GM12878 (cell line): ENCODE measurements around the gene NUDT3. TPM values are rescaled to one million over a fixed set of nuclear protein-coding genes. Genes with fewer than 3 reads are reported as not detected.

Source experiments
- ATAC-seq: fragments of 200-7000 bp; cut with Tn5 transposase; 3 replicates; pipeline ENCODE4 v1.9.1; 2020; ENCODE audit warnings: mild to moderate bottlenecking, moderate library complexity
- BruUV-seq: library from RNA; stranded (reverse); fragments of 400-500 nt; replicated peaks from 2 replicates; lab custom pipeline; 2021; lab: Mats Ljungman, UMichigan
- CTCF ChIA-PET: fragments of 300-600 bp; sonication (Branson Sonifier 250); formaldehyde crosslinking; extraction: SDS; loops from one replicate; lab custom pipeline; 2021; ENCODE audit warnings: inconsistent platforms; lab: Yijun Ruan, JAX
- POLR2A ChIA-PET: fragments of 350-600 bp; formaldehyde crosslinking; extraction: SDS; loops from one replicate; lab custom pipeline; 2021; ENCODE audit warnings: inconsistent platforms; lab: Charles Lee
- RAD21 ChIA-PET: fragments of 300-600 bp; sonication (Branson Sonifier 250); formaldehyde crosslinking; loops from one replicate; lab custom pipeline; 2023; ENCODE audit warnings: antibody characterized with exemption; ENCODE audit not compliant: unreplicated experiment; lab: Charles Lee
- SMC1A ChIA-PET: fragments of 300-600 bp; sonication (Branson Sonifier 250); formaldehyde crosslinking; loops from one replicate; lab custom pipeline; 2023; ENCODE audit not compliant: unreplicated experiment, uncharacterized antibody; lab: Charles Lee
- DNase-seq: peaks from one replicate; pipeline ENCODE4 v3.0.0-alpha.2; 2011; ENCODE audit warnings: low read depth, low spot score
- FAIRE-seq: peaks from 3 replicates; lab custom pipeline; 2011; peaks lifted over from hg19 to GRCh38; lab: Jason Lieb, UNC
- H2AFZ ChIP-seq: 2 replicates; pipeline ENCODE4 v1.6.0; 2011; ENCODE audit warnings: low read depth, low read length, control low read depth; ENCODE audit not compliant: control insufficient read depth
- H3K27ac ChIP-seq: 2 replicates; pipeline ENCODE4 v1.5.1; 2011; ENCODE audit warnings: control low read depth; ENCODE audit not compliant: control insufficient read depth, insufficient read depth
- H3K27me3 ChIP-seq, 2 experiments: replicated peaks in 1 of 2; 2 replicates each; pipeline versions ENCODE4 v1.6.0 to v1.6.1; 2011; ENCODE audit warnings: low read length in 1 of 2; ENCODE audit not compliant: control insufficient read depth in 2 of 2, insufficient read depth in 2 of 2
- H3K36me3 ChIP-seq, 2 experiments: 2 replicates each; pipeline ENCODE4 v1.5.1; 2011; ENCODE audit warnings: low read length in 1 of 2; ENCODE audit not compliant: control insufficient read depth in 2 of 2, insufficient read depth in 2 of 2
- H3K4me1 ChIP-seq: 2 replicates; pipeline ENCODE4 v1.6.1; 2011; ENCODE audit warnings: mild to moderate bottlenecking, low read length, moderate library complexity, mixed read lengths; ENCODE audit not compliant: control insufficient read depth, insufficient read depth
- H3K4me2 ChIP-seq: 2 replicates; pipeline ENCODE4 v1.6.0; 2011; ENCODE audit warnings: control low read depth; ENCODE audit not compliant: control insufficient read depth, insufficient read depth
- H3K4me3 ChIP-seq: fragments of 200-600 bp; sonication (generic); 2 replicates; pipeline ENCODE4 v1.5.1; 2016
- H3K79me2 ChIP-seq: 2 replicates; pipeline ENCODE4 v1.6.0; 2011; ENCODE audit warnings: low read length; ENCODE audit not compliant: control insufficient read depth, insufficient read depth
- H3K9ac ChIP-seq: 2 replicates; pipeline ENCODE4 v1.8.0; 2011; ENCODE audit warnings: low read length, control low read depth, mixed read lengths; ENCODE audit not compliant: control insufficient read depth, insufficient read depth
- H3K9me3 ChIP-seq: replicated peaks from 3 replicates; pipeline ENCODE4 v1.5.1; 2011; ENCODE audit warnings: mild to moderate bottlenecking, low read length; ENCODE audit not compliant: control insufficient read depth, insufficient read depth
- H4K20me1 ChIP-seq: 2 replicates; pipeline ENCODE4 v1.6.0; 2011; ENCODE audit not compliant: control insufficient read depth, insufficient read depth
- BHLHE40 ChIP-seq, 2 experiments: fragments of 450-650 bp in 1 of 2; IDR thresholded peaks; 2 replicates each; pipeline ENCODE4 v1.6.1; 2011 to 2017; ENCODE audit warnings: low read depth in 2 of 2, borderline replicate concordance in 1 of 2, improper control_type of control experiment in 1 of 2, low read length in 1 of 2, mild to moderate bottlenecking in 1 of 2
- CUX1 ChIP-seq: IDR thresholded peaks from 2 replicates; pipeline ENCODE4 v1.6.1; 2012; ENCODE audit warnings: improper control_type of control experiment, low read depth, low read length; ENCODE audit not compliant: insufficient replicate concordance
- ETV6 ChIP-seq, 2 experiments: fragments of 450-650 bp in 1 of 2; IDR thresholded peaks in 1 of 2; conservative IDR thresholded peaks in 1 of 2; 2 replicates each; pipeline ENCODE4 v1.6.1; 2014; ENCODE audit warnings: antibody characterized with exemption in 1 of 2, borderline replicate concordance in 1 of 2, low read depth in 1 of 2, mild to moderate bottlenecking in 1 of 2, moderate library complexity in 1 of 2
- EZH2 ChIP-seq: IDR thresholded peaks from 2 replicates; pipeline ENCODE4 v1.6.1; 2012; ENCODE audit warnings: low read depth, mild to moderate bottlenecking, control low read depth, inconsistent platforms, low read length, borderline replicate concordance; ENCODE audit not compliant: control insufficient read depth
- FOXK2 ChIP-seq: fragments of 450-650 bp; IDR thresholded peaks from 2 replicates; pipeline ENCODE4 v1.6.1; 2017; ENCODE audit warnings: mild to moderate bottlenecking, moderate library complexity
- IKZF2 ChIP-seq, 2 experiments: fragments of 450-650 bp; IDR thresholded peaks; 2 replicates each; pipeline ENCODE4 v1.6.1; 2017; ENCODE audit warnings: mild to moderate bottlenecking in 2 of 2, moderate library complexity in 2 of 2
- IRF5 ChIP-seq: fragments of 450-650 bp; IDR thresholded peaks from 2 replicates; pipeline ENCODE4 v1.6.1; 2017; ENCODE audit warnings: borderline replicate concordance
- JUND ChIP-seq: IDR thresholded peaks from 2 replicates; pipeline ENCODE4 v1.6.1; 2012; ENCODE audit warnings: low read depth, mild to moderate bottlenecking, low read length, improper control_type of control experiment, moderate library complexity
- KAT2A ChIP-seq: conservative IDR thresholded peaks from 2 replicates; pipeline ENCODE4 v1.6.1; 2011; ENCODE audit warnings: low read depth, low read length; ENCODE audit not compliant: control insufficient read depth
- MXI1 ChIP-seq: fragments of 150-350 bp; IDR thresholded peaks from 2 replicates; pipeline ENCODE4 v1.6.1; 2011; ENCODE audit warnings: low read depth, mild to moderate bottlenecking, inconsistent platforms, low read length, improper control_type of control experiment
- NR2F1 ChIP-seq: fragments of 450-650 bp; conservative IDR thresholded peaks from 2 replicates; pipeline ENCODE4 v1.6.1; 2017; ENCODE audit warnings: mild to moderate bottlenecking
- PML ChIP-seq: IDR thresholded peaks from 2 replicates; pipeline ENCODE4 v1.6.1; 2012; ENCODE audit warnings: low read length, inconsistent platforms
- RAD21 ChIP-seq: IDR thresholded peaks from 2 replicates; pipeline ENCODE4 v1.6.1; 2011; ENCODE audit warnings: mild to moderate bottlenecking, low read depth, low read length, moderate library complexity; ENCODE audit not compliant: insufficient read depth
- RBBP5 ChIP-seq: fragments of 200-600 bp; sonication (generic); conservative IDR thresholded peaks from 2 replicates; pipeline ENCODE4 v1.6.1; 2016
- SP1 ChIP-seq: IDR thresholded peaks from one replicate; pipeline ENCODE4 v1.6.1; 2011; ENCODE audit warnings: low read depth, low read length
- SUPT20H ChIP-seq: IDR thresholded peaks from 2 replicates; pipeline ENCODE4 v1.6.1; 2011; ENCODE audit warnings: low read depth, mild to moderate bottlenecking, low read length, moderate library complexity, borderline replicate concordance; ENCODE audit not compliant: control insufficient read depth
- WGBS: methylation state at CpG from one replicate; pipeline ENCODE4 v1.1.6; 2016; ENCODE audit warnings: low lambda C conversion rate; ENCODE audit not compliant: insufficient replicate concordance, insufficient coverage; ENCODE audit errors: missing lambda C conversion rate; 5-methylcytosine and 5-hydroxymethylcytosine counted together
- in situ Hi-C: fragments of 300-500 bp; cut with MboI; formaldehyde crosslinking; loops from 9 replicates; pipeline ENCODE4 v1.14.3; 2018; ENCODE audit warnings: mixed read lengths
- intact Hi-C: fragments of 100-400 bp; cut with micrococcal nuclease; formaldehyde crosslinking; loops from one replicate; pipeline ENCODE4 v1.14.2; 2022; ENCODE audit not compliant: unreplicated experiment
- polyA plus RNA-seq, 11 experiments: library from polyadenylated mRNA; depleted of rRNA in 4 of 11; unstranded in 6 of 11; stranded (reverse) in 5 of 11; fragments of >200 nt; fragmentation: Nextera tagmentation in 4 of 11; fragmentation: Illumina TruSeq in 1 of 11; extraction: Ambion mirVana in 4 of 11; extraction: Trizol in 1 of 11; gene quantifications; 1 replicate in 1 of 11; 2 replicates in 10 of 11; pipeline versions ENCODE4 v1.2.1 to v1.2.3, GENCODE V29; 2011 to 2016; ENCODE audit warnings: inconsistent platforms in 2 of 11, missing spikeins in 2 of 11, low read depth in 1 of 11
- total RNA-seq, 4 experiments: library from RNA; depleted of rRNA in 3 of 4; stranded (reverse); fragments of >200 nt in 3 of 4; fragmentation: Illumina TruSeq in 1 of 4; extraction: Trizol in 1 of 4; gene quantifications; 2 replicates each; pipeline versions ENCODE4 v1.2.1 to v1.2.3, GENCODE V29; 2013 to 2021

NUDT3 gene
- total and polyA plus RNA-seq, 10 of the 15 experiments (the other 5 are each of a cell fraction or from before 2014, with no cell fraction given), result 2.4 to 32.3 (median 25.5) TPM

GRCh38 chr6:34359418-34360158 is 32.9 kb downstream of the NUDT3 start (continued):
- TF ChIP-seq CUX1, result no peak
- TF ChIP-seq JUND, result no peak
- no peak for TF ChIP-seq KAT2A
- TF ChIP-seq, all 136 proteins: peak for 0

GRCh38 chr6:34358389-34358905 is 34.0 kb downstream of the NUDT3 start:
- intact Hi-C loops, result no loop called here
- FAIRE-seq (no peak), ATAC-seq (no peak), DNase-seq (no peak)
- ChIA-PET SMC1A (no interaction called here), RAD21 (no interaction called here), POLR2A (no interaction called here), CTCF (no interaction called here)
- Histone ChIP-seq H3K27ac (no peak overlapping the region), H3K27me3 (no peaks in the 10 kb centered on the region), H3K79me2 (peaks cover 72% of the 10 kb centered on the region), H3K4me2 (no peak overlapping the region), H3K9ac (no peak overlapping the region), H4K20me1 (no peaks in the 10 kb centered on the region), H3K4me1 (peaks cover 8% of the 10 kb centered on the region), H3K36me3 (no peaks in the 10 kb centered on the region), H2AFZ (no peak overlapping the region), H3K9me3 (no peaks in the 10 kb centered on the region), H3K4me3 (no peak overlapping the region)
- in situ Hi-C loops, result no loop called here
- 79% methylated on average over 3 of the region's 3 CpGs for WGBS
- TF ChIP-seq FOXK2 (no peak), IRF5 (no peak), IKZF2 (IDR thresholded peaks at IDR 0.05) (no peak), BHLHE40 (IDR thresholded peaks at IDR 0.05; ENCODE audit: borderline replicate concordance in 1 of 2, low read depth in 2 of 2, low read length in 1 of 2) (no peak), JUND (no peak), EZH2 (no peak), NR2F1 (no peak), RBBP5 (no peak), RAD21 (no peak), PML (no peak), ETV6 (conservative IDR thresholded peaks at IDR 0.05 in 1 of 2, IDR thresholded peaks at IDR 0.05 in 1 of 2; ENCODE audit: borderline replicate concordance in 1 of 2, low read depth in 1 of 2) (no peak), SP1 (no peak), SUPT20H (no peak), MXI1 (no peak)
- BruUV-seq, result no TSS peak
